MM.1S (cell line): ENCODE measurements around the gene CNNM3.

Source experiments
- CTCF ChIP-seq: fragments of 300-600 bp; sonication (generic); IDR thresholded peaks from 2 replicates; pipeline ENCODE4 v1.5.1; 2016; ENCODE audit warnings: antibody characterized with exemption, low read length, mixed read lengths
- EZH2 ChIP-seq: fragments of 300-600 bp; sonication (generic); optimal IDR thresholded peaks from 2 replicates; pipeline ENCODE3; 2017; ENCODE audit warnings: low read depth, mild to moderate bottlenecking, antibody characterized with exemption, low read length, mixed read lengths
- EZH2phosphoT487 ChIP-seq: fragments of 300-600 bp; sonication (generic); IDR thresholded peaks from 2 replicates; pipeline ENCODE4 v1.6.1; 2018; ENCODE audit warnings: antibody characterized with exemption, low read length

DNA sequence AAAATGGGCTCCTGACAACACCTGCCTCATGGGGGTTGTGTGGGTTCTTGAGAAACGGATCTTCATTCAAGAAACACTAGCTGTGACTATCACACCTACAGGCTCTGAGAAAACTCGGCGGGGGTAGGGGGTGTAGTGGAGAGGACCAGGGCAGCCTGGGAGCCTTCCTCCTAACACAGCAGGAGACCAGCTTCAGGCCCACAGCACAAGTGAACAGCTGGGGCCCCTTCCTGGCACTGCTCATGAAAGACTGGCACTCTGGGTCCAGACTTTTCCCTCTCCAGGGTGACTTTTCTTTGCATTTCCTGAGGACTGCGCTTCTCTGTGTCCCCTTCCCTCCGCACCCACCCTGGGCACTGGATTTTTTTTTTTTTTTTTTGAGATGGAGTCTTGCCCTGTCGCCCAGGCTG is 61.0 kb downstream of the CNNM3 start:
- TF ChIP-seq CTCF (no peak), EZH2 (no peak), EZH2phosphoT487 (no peak)
